GM23338 (cell line): ENCODE measurements around the gene FAM120AOS.

Experiments
- CREB1 ChIP-seq: fragments of 250-450 bp; sonication (Bioruptor Pico); IDR thresholded peaks from 2 replicates; pipeline ENCODE4 v1.5.0; 2020; ENCODE audit warnings: low read depth, mild to moderate bottlenecking, moderate library complexity
- CTCF ChIP-seq, 2 experiments: fragments of 200-600 bp in 1 of 2; sonication (generic) in 1 of 2; conservative IDR thresholded peaks; 2 replicates each; pipeline versions ENCODE4 v1.5.1 to v1.6.1; 2016 to 2017; ENCODE audit warnings: antibody characterized with exemption in 2 of 2, low read depth in 2 of 2, mild to moderate bottlenecking in 2 of 2, moderate library complexity in 1 of 2
- EZH2 ChIP-seq: fragments of 200-600 bp; sonication (generic); IDR thresholded peaks from one replicate; pipeline ENCODE4 v1.8.0; 2017; ENCODE audit warnings: antibody characterized with exemption, mild to moderate bottlenecking, low read depth; ENCODE audit not compliant: unreplicated experiment
- EZH2phosphoT487 ChIP-seq: fragments of 200-600 bp; sonication (generic); IDR thresholded peaks from one replicate; pipeline ENCODE4 v1.8.1; 2018; ENCODE audit warnings: antibody characterized with exemption; ENCODE audit not compliant: unreplicated experiment
- JUNB ChIP-seq: IDR thresholded peaks from one replicate; pipeline ENCODE4 v1.6.1; 2016; ENCODE audit warnings: antibody characterized with exemption; ENCODE audit not compliant: unreplicated experiment
- POLR2AphosphoS5 ChIP-seq: IDR thresholded peaks from 2 replicates; pipeline ENCODE4 v1.6.1; 2016; ENCODE audit warnings: antibody characterized with exemption, low read depth
- REST ChIP-seq: IDR thresholded peaks from one replicate; pipeline ENCODE4 v1.6.1; 2018; ENCODE audit warnings: antibody characterized with exemption; ENCODE audit not compliant: unreplicated experiment
- ZNF114 ChIP-seq: fragments of 250-450 bp; sonication (Bioruptor Pico); IDR thresholded peaks from 2 replicates; pipeline ENCODE4 v1.5.0; 2020; ENCODE audit warnings: mild to moderate bottlenecking, moderate library complexity
- ZNF462 ChIP-seq: fragments of 250-450 bp; sonication (Bioruptor Pico); IDR thresholded peaks from 2 replicates; pipeline ENCODE4 v1.5.0; 2020; ENCODE audit warnings: mild to moderate bottlenecking, moderate library complexity

- TF ChIP-seq CTCF (conservative IDR thresholded peaks at IDR 0.05; ENCODE audit: low read depth in 2 of 2), result no peak
- no peak for TF ChIP-seq EZH2
- TF ChIP-seq REST, result no peak
- no peak for TF ChIP-seq CREB1
- no peak for TF ChIP-seq POLR2AphosphoS5
- TF ChIP-seq EZH2phosphoT487, result no peak
- no peak for TF ChIP-seq ZNF462 (CRISPR knock-in tag)
- no peak for TF ChIP-seq ZNF114 (CRISPR knock-in tag)
- no peak for TF ChIP-seq JUNB
Measured at GRCh38 chr9:93437996-93438395, 15.4 kb downstream of the FAM120AOS start.
